H9 (cell line): Measurements from ENCODE around the gene CCDC71L. TPM values are rescaled to one million over a fixed set of nuclear protein-coding genes. Genes with fewer than 3 reads are reported as not detected.

Experiments
- DNase-seq: peaks from one replicate; pipeline ENCODE4 v3.0.0-alpha.2; 2017
- H2AFZ ChIP-seq: one replicate; pipeline ENCODE4 v1.6.1; 2013; ENCODE audit warnings: mild to moderate bottlenecking, low read length, control low read depth, moderate library complexity
- H2AK5ac ChIP-seq: 2 replicates; pipeline ENCODE4 v1.6.1; 2013; ENCODE audit warnings: low read length, control low read depth, mixed read lengths; ENCODE audit not compliant: insufficient read length
- H2BK120ac ChIP-seq: one replicate; pipeline ENCODE4 v1.6.1; 2013; ENCODE audit warnings: low read depth, mild to moderate bottlenecking, low read length, control low read depth, inconsistent platforms; ENCODE audit not compliant: poor library complexity, severe bottlenecking
- H2BK12ac ChIP-seq: 2 replicates; pipeline ENCODE4 v1.6.1; 2013; ENCODE audit warnings: low read length, control low read depth, mixed read lengths, low read depth; ENCODE audit not compliant: insufficient read length
- H2BK15ac ChIP-seq: 2 replicates; pipeline ENCODE4 v1.6.1; 2013; ENCODE audit warnings: low read depth, low read length, control low read depth
- H2BK20ac ChIP-seq: one replicate; pipeline ENCODE4 v1.6.1; 2013; ENCODE audit warnings: low read depth, mild to moderate bottlenecking, low read length, control low read depth, inconsistent platforms; ENCODE audit not compliant: poor library complexity, severe bottlenecking
- H2BK5ac ChIP-seq: 2 replicates; pipeline ENCODE4 v1.6.1; 2013; ENCODE audit warnings: low read length, control low read depth, mixed read lengths; ENCODE audit not compliant: insufficient read length
- H3K14ac ChIP-seq: 2 replicates; pipeline ENCODE4 v1.6.1; 2013; ENCODE audit warnings: low read length, control low read depth; ENCODE audit not compliant: insufficient read depth
- H3K18ac ChIP-seq: 2 replicates; pipeline ENCODE4 v1.6.1; 2013; ENCODE audit warnings: low read depth, mild to moderate bottlenecking, mixed read lengths, low read length, control low read depth; ENCODE audit not compliant: insufficient read length
- H3K23ac ChIP-seq: 2 replicates; pipeline ENCODE4 v1.6.1; 2013; ENCODE audit warnings: low read length, control low read depth, mixed read lengths, low read depth; ENCODE audit not compliant: insufficient read length
- H3K23me2 ChIP-seq: 2 replicates; pipeline ENCODE4 v1.6.1; 2013; ENCODE audit warnings: low read depth, mild to moderate bottlenecking, mixed read lengths, low read length, control low read depth; ENCODE audit not compliant: insufficient read length, poor library complexity, severe bottlenecking
- H3K27ac ChIP-seq: 2 replicates; pipeline ENCODE4 v1.5.1; 2013; ENCODE audit warnings: low read length, control low read depth, mixed read lengths, low read depth; ENCODE audit not compliant: insufficient read length
- H3K27me3 ChIP-seq: 2 replicates; pipeline ENCODE4 v1.6.1; 2013; ENCODE audit warnings: low read length, control low read depth, inconsistent platforms; ENCODE audit not compliant: insufficient read depth
- H3K4ac ChIP-seq: 2 replicates; pipeline ENCODE4 v1.6.1; 2013; ENCODE audit warnings: low read depth, mild to moderate bottlenecking, control low read depth, inconsistent platforms, low read length, moderate library complexity
- H3K4me1 ChIP-seq: 2 replicates; pipeline ENCODE4 v1.6.1; 2013; ENCODE audit warnings: low read length, control low read depth, inconsistent platforms; ENCODE audit not compliant: insufficient read depth
- H3K4me2 ChIP-seq: 2 replicates; pipeline ENCODE4 v1.6.1; 2013; ENCODE audit warnings: low read length, control low read depth, mixed read lengths; ENCODE audit not compliant: insufficient read length, insufficient read depth
- H3K56ac ChIP-seq: 2 replicates; pipeline ENCODE4 v1.6.1; 2013; ENCODE audit warnings: low read depth, mild to moderate bottlenecking, mixed read lengths, low read length, control low read depth; ENCODE audit not compliant: insufficient read length
- H3K79me1 ChIP-seq: 2 replicates; pipeline ENCODE4 v1.6.1; 2013; ENCODE audit warnings: low read depth, mild to moderate bottlenecking, moderate library complexity, low read length, control low read depth, inconsistent platforms; ENCODE audit not compliant: insufficient read depth, poor library complexity, severe bottlenecking
- H3K79me2 ChIP-seq: 2 replicates; pipeline ENCODE4 v1.6.1; 2013; ENCODE audit warnings: low read length, control low read depth, inconsistent platforms; ENCODE audit not compliant: insufficient read depth
- H3K9ac ChIP-seq: 2 replicates; pipeline ENCODE4 v1.6.1; 2013; ENCODE audit warnings: low read length, control low read depth, mixed read lengths; ENCODE audit not compliant: insufficient read length; ENCODE audit errors: extremely low read depth
- H3K9me3 ChIP-seq: one replicate; pipeline ENCODE4 v1.6.1; 2013; ENCODE audit warnings: low read depth, low read length, inconsistent platforms; ENCODE audit not compliant: control insufficient read depth
- H3T11ph ChIP-seq: one replicate; pipeline ENCODE4 v1.6.1; 2013; ENCODE audit warnings: mild to moderate bottlenecking, low read length, control low read depth, inconsistent platforms
- H4K20me1 ChIP-seq: one replicate; pipeline ENCODE4 v1.6.1; 2013; ENCODE audit not compliant: control insufficient read depth, insufficient read length, insufficient read depth
- H4K5ac ChIP-seq: 2 replicates; pipeline ENCODE4 v1.6.1; 2013; ENCODE audit warnings: low read depth, mild to moderate bottlenecking, mixed read lengths, low read length, control low read depth; ENCODE audit not compliant: insufficient read length
- H4K8ac ChIP-seq: replicated peaks from 2 replicates; pipeline ENCODE4 v1.6.1; 2013; ENCODE audit warnings: low read length, control low read depth, mixed read lengths, low read depth; ENCODE audit not compliant: insufficient read length
- H4K91ac ChIP-seq: 2 replicates; pipeline ENCODE4 v1.6.1; 2013; ENCODE audit warnings: low read depth, mild to moderate bottlenecking, moderate library complexity, mixed read lengths, low read length, control low read depth; ENCODE audit not compliant: insufficient read length
- H3K27ac Mint-ChIP-seq, 3 experiments: 2 replicates in 2 of 3; 3 replicates in 1 of 3; pipeline ENCODE4 v1.8.0; 2020 to 2021; ENCODE audit warnings: mixed read lengths in 3 of 3, mild to moderate bottlenecking in 1 of 3, moderate library complexity in 1 of 3
- H3K27me3 Mint-ChIP-seq: 2 replicates; pipeline ENCODE4 v1.8.0; 2021; ENCODE audit warnings: low read depth, mild to moderate bottlenecking, moderate library complexity, mixed read lengths
- H3K36me3 Mint-ChIP-seq, 3 experiments: 2 replicates in 2 of 3; 3 replicates in 1 of 3; pipeline ENCODE4 v1.8.0; 2020 to 2021; ENCODE audit warnings: low read depth in 3 of 3, mixed read lengths in 3 of 3; ENCODE audit not compliant: insufficient read depth in 1 of 3
- H3K4me1 Mint-ChIP-seq, 2 experiments: 2 replicates each; pipeline ENCODE4 v1.8.0; 2020; ENCODE audit warnings: mixed read lengths in 2 of 2
- H3K4me3 Mint-ChIP-seq, 2 experiments: 2 replicates in 1 of 2; 3 replicates in 1 of 2; pipeline ENCODE4 v1.8.0; 2020 to 2021; ENCODE audit warnings: mild to moderate bottlenecking in 2 of 2, mixed read lengths in 2 of 2, moderate library complexity in 1 of 2
- H3K9me3 Mint-ChIP-seq, 2 experiments: 2 replicates in 1 of 2; 3 replicates in 1 of 2; pipeline ENCODE4 v1.8.0; 2020; ENCODE audit warnings: mild to moderate bottlenecking in 2 of 2, mixed read lengths in 2 of 2, moderate library complexity in 1 of 2
- WGBS: extraction: QIAGEN DNeasy Blood & Tissue Kit; methylation state at CpG from one replicate; pipeline ENCODE4 v1.1.7; 2013; ENCODE audit warnings: missing lambda C conversion rate, low lambda C conversion rate, mixed read lengths; ENCODE audit not compliant: insufficient read length; ENCODE audit errors: extremely low coverage; 5-methylcytosine and 5-hydroxymethylcytosine counted together
- total RNA-seq: library from RNA; stranded (reverse); gene quantifications from 2 replicates; pipeline ENCODE4 v1.2.1, GENCODE V29; 2021
- TF ChIP-seq, protein P1 (sequence below): fragments of 200-600 bp; sonication (generic); conservative IDR thresholded peaks from 3 replicates; pipeline ENCODE4 v1.8.0; 2021; ENCODE audit warnings: antibody characterized with exemption, mild to moderate bottlenecking

Gene CCDC71L
- total RNA-seq, 1 experiment from 2014 or later: 13.7 TPM

DNA sequence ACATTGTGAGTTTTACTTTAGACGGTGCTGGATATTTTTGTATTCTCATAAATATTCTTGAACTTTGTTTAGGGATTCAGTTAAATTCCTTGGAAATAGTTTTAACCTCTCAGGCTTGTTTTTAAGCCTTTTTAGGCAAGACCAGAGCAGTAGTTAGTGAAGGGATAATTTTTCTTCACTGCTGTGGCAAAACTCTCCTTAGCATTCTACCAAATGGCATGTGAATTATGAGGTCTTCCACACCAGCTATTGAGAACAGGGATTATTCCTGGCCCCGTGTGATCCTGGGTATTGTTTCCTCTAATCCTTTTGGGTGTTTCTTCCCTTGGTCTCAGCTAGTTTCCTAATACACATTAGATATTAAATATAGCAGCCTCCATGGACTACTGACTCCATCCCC, 46.2 kb downstream of the CCDC71L start:
- H2BK120ac ChIP-seq: no peak overlapping the region
- no peak overlapping the region for H2BK5ac ChIP-seq
- H3K9me3 Mint-ChIP-seq: peaks cover 7 to 9% of the 10 kb centered on the region in 2 experiments; a peak in 4 of 5 replicates
- H3K27me3 Mint-ChIP-seq: peaks cover under 1% of the 10 kb centered on the region; the same call in 1 of the 2 replicates
- DNase-seq: no peak
- no peak overlapping the region for H3K27ac Mint-ChIP-seq
- H3K4me1 ChIP-seq: no peaks in the 10 kb centered on the region; the same call in 1 of the 2 replicates
- no peak overlapping the region for H4K91ac ChIP-seq
- H3K9me3 ChIP-seq: no peaks in the 10 kb centered on the region
- H3K56ac ChIP-seq: no peak overlapping the region
- H4K20me1 ChIP-seq: no peaks in the 10 kb centered on the region
- no peak overlapping the region for H3K9ac ChIP-seq
- no peak overlapping the region for H2BK20ac ChIP-seq
- TF ChIP-seq, protein P1, sequence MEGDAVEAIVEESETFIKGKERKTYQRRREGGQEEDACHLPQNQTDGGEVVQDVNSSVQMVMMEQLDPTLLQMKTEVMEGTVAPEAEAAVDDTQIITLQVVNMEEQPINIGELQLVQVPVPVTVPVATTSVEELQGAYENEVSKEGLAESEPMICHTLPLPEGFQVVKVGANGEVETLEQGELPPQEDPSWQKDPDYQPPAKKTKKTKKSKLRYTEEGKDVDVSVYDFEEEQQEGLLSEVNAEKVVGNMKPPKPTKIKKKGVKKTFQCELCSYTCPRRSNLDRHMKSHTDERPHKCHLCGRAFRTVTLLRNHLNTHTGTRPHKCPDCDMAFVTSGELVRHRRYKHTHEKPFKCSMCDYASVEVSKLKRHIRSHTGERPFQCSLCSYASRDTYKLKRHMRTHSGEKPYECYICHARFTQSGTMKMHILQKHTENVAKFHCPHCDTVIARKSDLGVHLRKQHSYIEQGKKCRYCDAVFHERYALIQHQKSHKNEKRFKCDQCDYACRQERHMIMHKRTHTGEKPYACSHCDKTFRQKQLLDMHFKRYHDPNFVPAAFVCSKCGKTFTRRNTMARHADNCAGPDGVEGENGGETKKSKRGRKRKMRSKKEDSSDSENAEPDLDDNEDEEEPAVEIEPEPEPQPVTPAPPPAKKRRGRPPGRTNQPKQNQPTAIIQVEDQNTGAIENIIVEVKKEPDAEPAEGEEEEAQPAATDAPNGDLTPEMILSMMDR: no peak
- no peak overlapping the region for H3T11ph ChIP-seq
- no peak overlapping the region for H3K4ac ChIP-seq
- H3K4me1 Mint-ChIP-seq: peaks cover 4% of the 10 kb centered on the region in 2 experiments
- H2AFZ ChIP-seq: no peak overlapping the region
- H3K36me3 Mint-ChIP-seq: 0 out of 7 replicates have a peak, but pooled peaks cover 0 to 3% (median 3%) of the 10 kb centered on the region in 3 experiments
- no peak overlapping the region for H3K23ac ChIP-seq
- H3K79me2 ChIP-seq: no peaks in the 10 kb centered on the region
- H3K4me3 Mint-ChIP-seq: no peak overlapping the region
- H4K5ac ChIP-seq: no peak overlapping the region
- H4K8ac ChIP-seq: no peak overlapping the region
- no CpG with 5 or more reads among the region's 2 CpGs for WGBS
- no peak overlapping the region for H2BK12ac ChIP-seq
- H3K27me3 ChIP-seq: no peaks in the 10 kb centered on the region
- H3K14ac ChIP-seq: no peak overlapping the region
- H3K18ac ChIP-seq: no peak overlapping the region
- H3K27ac ChIP-seq: no peak overlapping the region
- H3K23me2 ChIP-seq: no peaks in the 10 kb centered on the region
- H2AK5ac ChIP-seq: no peak overlapping the region
- no peak overlapping the region for H3K4me2 ChIP-seq
- no peaks in the 10 kb centered on the region for H3K79me1 ChIP-seq
- no peak overlapping the region for H2BK15ac ChIP-seq
